Measurements from ENCODE around the gene SLC2A11. TPM values are rescaled to one million over a fixed set of nuclear protein-coding genes. Genes with fewer than 3 reads are reported as not detected.
A peak's percentile ranks its signal among the peaks of the same experiment; 100 is the strongest.

The SLC2A11 gene
- polyA plus RNA-seq, 2 of the 4 experiments (the other 2 are of a cell fraction) = 5.6 to 12.4 TPM

DNA sequence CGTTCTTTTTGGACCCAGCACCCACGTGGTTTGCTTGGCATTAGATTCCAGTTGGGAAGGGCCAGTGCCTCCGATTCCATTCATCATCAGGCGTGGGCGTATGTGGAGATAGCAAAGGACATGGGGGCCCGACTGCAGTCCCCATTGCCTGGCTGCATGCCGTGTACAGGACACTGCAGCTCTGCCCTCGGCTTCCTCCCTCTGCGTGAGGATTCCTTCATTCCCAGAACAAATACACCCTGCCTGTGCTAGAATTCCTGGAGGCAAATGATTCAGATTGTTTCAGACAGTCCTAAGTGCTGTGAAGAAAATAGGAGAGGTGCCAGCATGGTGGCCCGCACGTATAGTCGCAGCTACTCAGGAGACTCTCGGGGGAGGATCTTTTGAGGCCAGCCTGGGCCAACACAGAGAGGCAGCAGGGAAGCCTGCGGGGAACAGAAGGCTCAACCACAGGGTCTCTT, 34.3 kb upstream of the SLC2A11 start (continued):
- TF ChIP-seq BCL3 (IDR thresholded peaks at IDR 0.05) (no peak), NPAS2 (CRISPR knock-in tag; IDR thresholded peaks at IDR 0.05; ENCODE audit: borderline replicate concordance) (no peak)

- no peak overlapping the region for H3K4me3 ChIP-seq
- no peak for TF ChIP-seq ZC3H11A (IDR thresholded peaks at IDR 0.05)
- no peak for DNase-seq (ENCODE audit: low read depth in 1 of 2, low spot score in 1 of 2)
- H3K4me2 ChIP-seq = no peak overlapping the region
- no peaks in the 10 kb centered on the region for H3K9me3 ChIP-seq
- H3K4me1 ChIP-seq = no peaks in the 10 kb centered on the region
- H3K27ac ChIP-seq = no peak overlapping the region
- FAIRE-seq = no peak
- CTCF ChIA-PET = interaction anchor here (2.6 to 4.4 kb wide), 2 partner anchors 24 to 57 kb away, joined by 12 to 21 read pairs; partner anchors contain the start of gene CHCHD10
- ATAC-seq = no peak
- POLR2A ChIA-PET = no interaction called here
- WGBS (ENCODE audit: missing lambda C conversion rate) = 86% methylated on average over 4 of the region's 13 CpGs
Measured at GRCh38 chr22:23824476-23825245, 33.0 kb upstream of the SLC2A11 start.

GRCh38 chr22:23825246-23825905, 32.3 kb upstream of the SLC2A11 start:
- no peaks in the 10 kb centered on the region for H3K4me1 ChIP-seq
- no peak for FAIRE-seq
- no peak for ATAC-seq
- no peaks in the 10 kb centered on the region for H3K9me3 ChIP-seq
- no peak overlapping the region for H3K4me2 ChIP-seq
- peak overlapping the region; percentile 35 to 37; a peak in 3 of 6 replicates for H3K27ac ChIP-seq
- TF ChIP-seq HEYL (CRISPR knock-in tag; IDR thresholded peaks at IDR 0.05) (no peak), JUNB (IDR thresholded peaks at IDR 0.05) (no peak), TFCP2L1 (CRISPR knock-in tag; IDR thresholded peaks at IDR 0.05) (no peak), RNF2 (IDR thresholded peaks at IDR 0.05; ENCODE audit: borderline replicate concordance, low read depth) (no peak), ESRRA (IDR thresholded peaks at IDR 0.05; ENCODE audit: borderline replicate concordance, low read length) (no peak), ZC3H11A (IDR thresholded peaks at IDR 0.05) (no peak), EHMT2 (IDR thresholded peaks at IDR 0.05; ENCODE audit: low read depth) (no peak), TP53 (CRISPR knock-in tag; IDR thresholded peaks at IDR 0.05) (no peak), E2F6 (IDR thresholded peaks at IDR 0.05; ENCODE audit: borderline replicate concordance, low read depth) (no peak), MAFK (IDR thresholded peaks at IDR 0.05; ENCODE audit: partially characterized antibody) (no peak), BHLHE40 (IDR thresholded peaks at IDR 0.05; ENCODE audit: low read depth, low read length) (no peak), RCOR1 (IDR thresholded peaks at IDR 0.05; ENCODE audit: low read depth, low read length) (no peak), RAD21 (conservative IDR thresholded peaks at IDR 0.05 in 1 of 2, IDR thresholded peaks at IDR 0.05 in 1 of 2) (no peak)
- TF ChIP-seq, protein P1, sequence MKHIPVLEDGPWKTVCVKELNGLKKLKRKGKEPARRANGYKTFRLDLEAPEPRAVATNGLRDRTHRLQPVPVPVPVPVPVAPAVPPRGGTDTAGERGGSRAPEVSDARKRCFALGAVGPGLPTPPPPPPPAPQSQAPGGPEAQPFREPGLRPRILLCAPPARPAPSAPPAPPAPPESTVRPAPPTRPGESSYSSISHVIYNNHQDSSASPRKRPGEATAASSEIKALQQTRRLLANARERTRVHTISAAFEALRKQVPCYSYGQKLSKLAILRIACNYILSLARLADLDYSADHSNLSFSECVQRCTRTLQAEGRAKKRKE (CRISPR knock-in tag; IDR thresholded peaks at IDR 0.05; ENCODE audit: low read depth) = no peak
- TF ChIP-seq, protein P2, sequence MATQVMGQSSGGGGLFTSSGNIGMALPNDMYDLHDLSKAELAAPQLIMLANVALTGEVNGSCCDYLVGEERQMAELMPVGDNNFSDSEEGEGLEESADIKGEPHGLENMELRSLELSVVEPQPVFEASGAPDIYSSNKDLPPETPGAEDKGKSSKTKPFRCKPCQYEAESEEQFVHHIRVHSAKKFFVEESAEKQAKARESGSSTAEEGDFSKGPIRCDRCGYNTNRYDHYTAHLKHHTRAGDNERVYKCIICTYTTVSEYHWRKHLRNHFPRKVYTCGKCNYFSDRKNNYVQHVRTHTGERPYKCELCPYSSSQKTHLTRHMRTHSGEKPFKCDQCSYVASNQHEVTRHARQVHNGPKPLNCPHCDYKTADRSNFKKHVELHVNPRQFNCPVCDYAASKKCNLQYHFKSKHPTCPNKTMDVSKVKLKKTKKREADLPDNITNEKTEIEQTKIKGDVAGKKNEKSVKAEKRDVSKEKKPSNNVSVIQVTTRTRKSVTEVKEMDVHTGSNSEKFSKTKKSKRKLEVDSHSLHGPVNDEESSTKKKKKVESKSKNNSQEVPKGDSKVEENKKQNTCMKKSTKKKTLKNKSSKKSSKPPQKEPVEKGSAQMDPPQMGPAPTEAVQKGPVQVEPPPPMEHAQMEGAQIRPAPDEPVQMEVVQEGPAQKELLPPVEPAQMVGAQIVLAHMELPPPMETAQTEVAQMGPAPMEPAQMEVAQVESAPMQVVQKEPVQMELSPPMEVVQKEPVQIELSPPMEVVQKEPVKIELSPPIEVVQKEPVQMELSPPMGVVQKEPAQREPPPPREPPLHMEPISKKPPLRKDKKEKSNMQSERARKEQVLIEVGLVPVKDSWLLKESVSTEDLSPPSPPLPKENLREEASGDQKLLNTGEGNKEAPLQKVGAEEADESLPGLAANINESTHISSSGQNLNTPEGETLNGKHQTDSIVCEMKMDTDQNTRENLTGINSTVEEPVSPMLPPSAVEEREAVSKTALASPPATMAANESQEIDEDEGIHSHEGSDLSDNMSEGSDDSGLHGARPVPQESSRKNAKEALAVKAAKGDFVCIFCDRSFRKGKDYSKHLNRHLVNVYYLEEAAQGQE (IDR thresholded peaks at IDR 0.05) = no peak
- TF ChIP-seq, protein P3, sequence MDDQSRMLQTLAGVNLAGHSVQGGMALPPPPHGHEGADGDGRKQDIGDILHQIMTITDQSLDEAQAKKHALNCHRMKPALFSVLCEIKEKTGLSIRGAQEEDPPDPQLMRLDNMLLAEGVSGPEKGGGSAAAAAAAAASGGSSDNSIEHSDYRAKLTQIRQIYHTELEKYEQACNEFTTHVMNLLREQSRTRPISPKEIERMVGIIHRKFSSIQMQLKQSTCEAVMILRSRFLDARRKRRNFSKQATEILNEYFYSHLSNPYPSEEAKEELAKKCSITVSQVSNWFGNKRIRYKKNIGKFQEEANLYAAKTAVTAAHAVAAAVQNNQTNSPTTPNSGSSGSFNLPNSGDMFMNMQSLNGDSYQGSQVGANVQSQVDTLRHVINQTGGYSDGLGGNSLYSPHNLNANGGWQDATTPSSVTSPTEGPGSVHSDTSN (IDR thresholded peaks at IDR 0.05) = no peak
- DNase-seq (ENCODE audit: low read depth in 1 of 2, low spot score in 1 of 2) = no peak
- ChIA-PET POLR2A (no interaction called here), CTCF (interaction anchor here (1.2 to 4.4 kb wide), 3 partner anchors 23 to 57 kb away, joined by 5 to 21 read pairs (median 12); partner anchors contain the start of gene CHCHD10)
- no peak overlapping the region for H3K4me3 ChIP-seq
- WGBS (ENCODE audit: missing lambda C conversion rate) = 90% methylated on average over 12 of the region's 12 CpGs

All from A549 (cell line).